ENCODE results near the gene MYL6. TPM values are rescaled to one million over a fixed set of nuclear protein-coding genes. Genes with fewer than 3 reads are reported as not detected.

The MYL6 gene
- total RNA-seq, 1 donor: 1,047 TPM

DNA sequence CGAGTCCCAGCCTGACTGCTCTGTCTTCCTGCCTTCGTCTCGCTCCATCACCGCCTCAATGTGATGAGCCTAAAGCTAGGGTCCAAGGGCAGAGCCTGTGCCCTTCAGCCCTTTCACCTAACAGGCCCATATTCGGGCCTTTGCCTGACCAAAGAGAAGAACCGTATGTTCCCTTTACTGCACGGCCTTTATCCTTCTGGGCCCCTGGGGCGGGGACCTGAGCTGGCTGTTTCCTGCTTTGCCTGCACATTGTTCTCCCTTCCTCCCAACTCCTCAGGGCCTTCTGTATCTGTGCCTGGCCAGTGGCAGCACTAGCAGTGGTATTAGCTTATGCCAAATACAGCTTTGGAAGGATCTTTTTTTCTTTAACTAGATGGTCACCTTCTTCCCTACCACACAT, 14.3 kb upstream of the MYL6 start:
- DNase-seq (ENCODE audit: low read depth): no peak
- TF ChIP-seq, protein P1, sequence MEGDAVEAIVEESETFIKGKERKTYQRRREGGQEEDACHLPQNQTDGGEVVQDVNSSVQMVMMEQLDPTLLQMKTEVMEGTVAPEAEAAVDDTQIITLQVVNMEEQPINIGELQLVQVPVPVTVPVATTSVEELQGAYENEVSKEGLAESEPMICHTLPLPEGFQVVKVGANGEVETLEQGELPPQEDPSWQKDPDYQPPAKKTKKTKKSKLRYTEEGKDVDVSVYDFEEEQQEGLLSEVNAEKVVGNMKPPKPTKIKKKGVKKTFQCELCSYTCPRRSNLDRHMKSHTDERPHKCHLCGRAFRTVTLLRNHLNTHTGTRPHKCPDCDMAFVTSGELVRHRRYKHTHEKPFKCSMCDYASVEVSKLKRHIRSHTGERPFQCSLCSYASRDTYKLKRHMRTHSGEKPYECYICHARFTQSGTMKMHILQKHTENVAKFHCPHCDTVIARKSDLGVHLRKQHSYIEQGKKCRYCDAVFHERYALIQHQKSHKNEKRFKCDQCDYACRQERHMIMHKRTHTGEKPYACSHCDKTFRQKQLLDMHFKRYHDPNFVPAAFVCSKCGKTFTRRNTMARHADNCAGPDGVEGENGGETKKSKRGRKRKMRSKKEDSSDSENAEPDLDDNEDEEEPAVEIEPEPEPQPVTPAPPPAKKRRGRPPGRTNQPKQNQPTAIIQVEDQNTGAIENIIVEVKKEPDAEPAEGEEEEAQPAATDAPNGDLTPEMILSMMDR (IDR thresholded peaks at IDR 0.05; ENCODE audit: insufficient read depth, low read length): no peak
- no peak overlapping the region for H3K4me3 ChIP-seq (ENCODE audit: low read depth, low read length)

DNA sequence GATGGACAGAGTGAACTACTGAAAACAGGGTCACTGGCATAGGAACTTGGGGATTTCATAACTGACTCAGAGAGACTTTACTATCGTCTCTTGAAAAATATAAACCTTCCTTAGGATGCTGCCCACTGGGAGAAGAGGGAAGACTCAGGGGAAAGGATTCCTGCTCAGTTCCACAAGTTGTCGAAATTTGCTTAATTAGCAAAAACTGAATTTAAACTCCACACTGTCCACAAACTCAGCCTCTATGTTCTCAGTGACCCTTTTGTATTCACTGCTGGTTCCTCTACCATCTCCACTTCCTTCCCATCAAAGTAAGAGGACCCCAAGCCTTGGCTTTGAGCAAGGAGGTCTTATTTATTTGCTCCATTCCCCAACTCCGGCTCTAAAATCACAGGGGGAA, 12.9 kb upstream of the MYL6 start:
- TF ChIP-seq, protein P1 (IDR thresholded peaks at IDR 0.05; ENCODE audit: insufficient read depth, low read length): no peak
- DNase-seq (ENCODE audit: low read depth): no peak
- no peak overlapping the region for H3K4me3 ChIP-seq (ENCODE audit: low read depth, low read length)

DNA sequence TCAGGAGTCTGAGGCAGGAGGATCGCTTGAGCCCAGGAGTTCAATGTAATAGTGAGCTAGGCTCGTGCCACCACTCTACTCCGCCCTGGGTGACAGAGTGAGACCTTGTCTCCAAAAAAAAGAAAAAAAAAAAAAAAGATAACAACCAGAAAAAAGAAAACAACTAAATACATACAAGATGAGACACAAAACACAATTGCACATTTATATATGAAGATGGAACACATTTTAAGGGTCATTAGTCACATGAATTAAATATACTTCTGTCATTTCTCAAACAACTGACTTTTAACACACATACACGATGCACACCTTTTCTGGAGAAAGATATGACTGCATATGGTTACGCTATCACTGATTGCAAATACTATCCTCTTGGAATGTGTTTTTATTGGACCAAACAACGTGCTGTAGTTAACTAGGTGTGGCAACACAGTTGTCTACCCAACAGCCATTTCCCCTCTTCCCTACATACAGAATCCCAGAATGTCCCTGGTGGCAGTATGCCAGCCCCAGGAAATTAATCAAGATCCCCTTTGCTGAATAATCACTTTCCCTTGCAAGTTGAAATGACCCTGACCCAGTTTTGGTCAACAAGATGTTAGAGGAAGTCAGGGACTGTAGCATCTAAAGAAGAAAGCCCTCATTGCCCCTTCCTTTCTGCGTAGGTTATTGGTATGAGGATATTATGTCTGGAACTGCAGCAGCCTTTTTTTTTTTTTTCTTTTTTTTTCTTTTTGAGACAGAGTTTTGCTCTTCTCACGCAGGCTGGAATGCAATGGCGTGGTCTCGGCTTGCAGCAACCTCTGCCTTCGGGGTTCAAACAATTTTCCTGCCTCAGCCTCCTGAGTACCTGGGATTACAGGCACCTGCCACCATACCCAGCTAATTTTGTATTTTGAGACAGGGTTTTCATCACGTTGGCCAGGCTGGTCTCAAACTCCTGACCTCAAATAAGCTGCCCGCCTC, 11.4 kb upstream of the MYL6 start:
- DNase-seq (ENCODE audit: low read depth): peak; percentile 63
- TF ChIP-seq, protein P1 (IDR thresholded peaks at IDR 0.05; ENCODE audit: insufficient read depth, low read length): no peak
- H3K4me3 ChIP-seq (ENCODE audit: low read depth, low read length): no peak overlapping the region

DNA sequence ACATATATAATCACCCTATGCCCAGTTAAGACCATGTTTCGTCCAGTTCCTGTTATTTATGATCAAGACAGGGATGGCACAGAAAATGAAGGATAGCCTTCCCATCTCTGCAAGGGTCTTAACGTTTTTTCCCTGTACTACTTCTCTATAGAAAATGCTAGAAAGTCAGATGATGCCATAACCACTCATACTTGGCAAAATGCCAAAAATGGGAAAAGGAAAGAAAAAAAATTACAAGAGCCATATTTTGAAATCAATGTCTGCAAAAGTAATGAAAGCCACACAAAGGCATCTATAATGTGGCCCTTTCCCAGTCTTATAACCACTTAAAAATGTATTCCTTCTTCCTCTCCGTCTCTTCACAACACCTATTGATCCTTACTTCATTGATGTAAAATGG, 7.6 kb upstream of the MYL6 start:
- TF ChIP-seq, protein P1 (IDR thresholded peaks at IDR 0.05; ENCODE audit: insufficient read depth, low read length): no peak
- no peak overlapping the region for H3K4me3 ChIP-seq (ENCODE audit: low read depth, low read length)
- peak; percentile 63 for DNase-seq (ENCODE audit: low read depth)

DNA sequence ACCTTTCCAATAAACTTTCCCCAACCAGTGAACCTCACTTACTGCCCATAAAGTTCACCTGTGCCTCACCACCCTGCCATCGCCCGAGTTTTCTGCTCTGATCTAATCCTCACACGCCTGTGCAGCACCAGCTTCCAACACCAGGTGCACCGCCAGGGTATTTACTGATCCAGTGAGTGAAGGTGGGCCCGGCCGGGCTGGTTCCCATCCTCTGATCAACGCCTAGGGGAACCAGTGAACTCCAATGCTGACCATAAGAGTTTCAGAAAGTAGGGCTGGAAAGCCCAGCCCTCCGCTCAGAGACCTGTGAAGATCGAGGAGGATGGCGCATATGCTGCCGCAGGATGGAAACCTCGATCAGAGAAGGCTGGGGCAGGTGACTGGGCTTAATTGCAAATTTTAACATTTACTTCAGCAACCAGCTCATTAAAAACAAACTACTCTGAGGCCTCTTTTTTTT, 6.5 kb upstream of the MYL6 start:
- TF ChIP-seq, protein P1 (IDR thresholded peaks at IDR 0.05; ENCODE audit: insufficient read depth, low read length): peak; percentile 42
- no peak for DNase-seq (ENCODE audit: low read depth)
- peak overlapping the region; percentile 75 for H3K4me3 ChIP-seq (ENCODE audit: low read depth, low read length)

DNA sequence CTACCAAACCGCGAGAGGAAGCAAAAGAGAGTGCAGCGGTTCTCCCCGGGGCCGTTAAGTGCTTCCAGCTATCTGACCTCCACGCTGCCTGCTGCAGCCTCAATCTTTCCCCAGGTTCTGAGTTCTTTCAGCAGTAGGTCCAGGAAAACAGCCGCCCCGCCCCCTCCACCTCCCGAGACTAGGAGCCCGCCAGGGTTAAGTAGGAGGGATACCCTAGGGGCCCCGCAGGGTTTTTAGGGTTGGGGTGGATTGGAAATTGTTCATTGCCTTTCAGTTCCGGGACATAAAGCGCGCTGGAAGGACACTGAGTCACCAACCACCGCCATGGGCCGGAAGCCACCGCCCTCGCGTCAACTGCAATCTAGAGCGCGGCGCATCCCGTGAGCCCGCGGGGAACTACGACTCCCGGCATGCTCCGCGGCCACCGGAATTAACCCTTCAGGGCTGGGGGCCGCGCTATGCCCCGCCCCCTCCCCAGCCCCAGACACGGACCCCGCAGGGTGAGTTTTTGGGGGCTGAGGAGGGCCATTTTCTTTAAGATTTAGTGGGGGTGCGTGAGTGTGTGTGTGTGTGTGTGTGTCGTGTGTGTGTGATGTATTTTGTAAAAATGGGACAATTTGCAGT, 5.9 kb upstream of the MYL6 start, which contains the start of gene MYL6B:
MYL6B (plus strand) TSS at position 456 of the 624 bp plus-strand sequence. CDS start 1,332 bp downstream, outside the sequence.
- TF ChIP-seq, protein P1 (IDR thresholded peaks at IDR 0.05; ENCODE audit: insufficient read depth, low read length): no peak
- DNase-seq (ENCODE audit: low read depth): peak; percentile 86
- H3K4me3 ChIP-seq (ENCODE audit: low read depth, low read length): peak within 1 kb of the TSS; percentile 75

Measured in fibroblast of the aortic adventitia (primary cell).